ENCODE measurements around the gene MGRN1.

The MGRN1 gene

DNA sequence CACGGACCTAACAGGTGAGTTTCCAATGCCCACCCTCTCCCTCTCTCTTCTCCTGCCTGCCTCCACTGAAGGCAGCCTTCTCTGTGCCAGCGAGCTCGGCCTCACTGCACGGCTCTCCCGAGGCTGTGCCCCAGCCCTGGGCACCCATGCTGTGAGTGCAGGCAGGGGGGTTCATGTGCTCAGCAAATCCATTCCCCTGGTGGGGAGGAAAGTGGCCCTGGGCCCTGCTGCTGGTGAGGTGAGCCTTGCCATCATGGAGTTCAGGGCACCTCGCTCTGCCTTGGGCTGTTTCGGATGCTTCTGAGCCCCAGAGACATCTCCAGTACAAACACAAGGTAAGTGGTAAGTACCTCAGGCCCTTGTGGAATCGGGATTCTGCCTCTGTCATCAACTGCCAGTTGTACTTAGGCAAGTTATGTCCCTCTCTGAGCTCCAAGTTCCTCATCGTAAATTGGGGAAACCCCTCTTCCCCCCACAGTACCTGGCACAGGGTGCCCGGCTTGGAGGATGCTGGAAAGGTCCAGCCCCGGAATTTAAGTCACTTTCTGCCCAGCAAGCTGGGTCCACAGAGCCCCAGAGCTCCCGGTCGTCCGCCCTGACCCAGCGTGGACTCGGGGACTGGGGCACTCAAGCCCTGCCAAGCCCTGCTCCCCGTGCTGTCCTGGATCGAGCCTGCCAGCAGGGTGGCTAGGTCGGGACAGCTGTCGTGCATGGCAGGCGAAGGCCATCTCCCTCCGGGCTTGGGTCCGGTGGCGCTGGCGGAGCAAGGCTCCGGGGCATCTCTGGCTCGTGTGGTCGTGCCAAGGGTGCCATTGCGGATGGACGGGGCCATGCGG is 68.1 kb downstream of the MGRN1 start:
- TF ChIP-seq, protein P1, sequence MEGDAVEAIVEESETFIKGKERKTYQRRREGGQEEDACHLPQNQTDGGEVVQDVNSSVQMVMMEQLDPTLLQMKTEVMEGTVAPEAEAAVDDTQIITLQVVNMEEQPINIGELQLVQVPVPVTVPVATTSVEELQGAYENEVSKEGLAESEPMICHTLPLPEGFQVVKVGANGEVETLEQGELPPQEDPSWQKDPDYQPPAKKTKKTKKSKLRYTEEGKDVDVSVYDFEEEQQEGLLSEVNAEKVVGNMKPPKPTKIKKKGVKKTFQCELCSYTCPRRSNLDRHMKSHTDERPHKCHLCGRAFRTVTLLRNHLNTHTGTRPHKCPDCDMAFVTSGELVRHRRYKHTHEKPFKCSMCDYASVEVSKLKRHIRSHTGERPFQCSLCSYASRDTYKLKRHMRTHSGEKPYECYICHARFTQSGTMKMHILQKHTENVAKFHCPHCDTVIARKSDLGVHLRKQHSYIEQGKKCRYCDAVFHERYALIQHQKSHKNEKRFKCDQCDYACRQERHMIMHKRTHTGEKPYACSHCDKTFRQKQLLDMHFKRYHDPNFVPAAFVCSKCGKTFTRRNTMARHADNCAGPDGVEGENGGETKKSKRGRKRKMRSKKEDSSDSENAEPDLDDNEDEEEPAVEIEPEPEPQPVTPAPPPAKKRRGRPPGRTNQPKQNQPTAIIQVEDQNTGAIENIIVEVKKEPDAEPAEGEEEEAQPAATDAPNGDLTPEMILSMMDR (IDR thresholded peaks at IDR 0.05; ENCODE audit: extremely low read depth, missing control alignments) = no peak
- DNase-seq (ENCODE audit: low spot score) = no peak

DNA sequence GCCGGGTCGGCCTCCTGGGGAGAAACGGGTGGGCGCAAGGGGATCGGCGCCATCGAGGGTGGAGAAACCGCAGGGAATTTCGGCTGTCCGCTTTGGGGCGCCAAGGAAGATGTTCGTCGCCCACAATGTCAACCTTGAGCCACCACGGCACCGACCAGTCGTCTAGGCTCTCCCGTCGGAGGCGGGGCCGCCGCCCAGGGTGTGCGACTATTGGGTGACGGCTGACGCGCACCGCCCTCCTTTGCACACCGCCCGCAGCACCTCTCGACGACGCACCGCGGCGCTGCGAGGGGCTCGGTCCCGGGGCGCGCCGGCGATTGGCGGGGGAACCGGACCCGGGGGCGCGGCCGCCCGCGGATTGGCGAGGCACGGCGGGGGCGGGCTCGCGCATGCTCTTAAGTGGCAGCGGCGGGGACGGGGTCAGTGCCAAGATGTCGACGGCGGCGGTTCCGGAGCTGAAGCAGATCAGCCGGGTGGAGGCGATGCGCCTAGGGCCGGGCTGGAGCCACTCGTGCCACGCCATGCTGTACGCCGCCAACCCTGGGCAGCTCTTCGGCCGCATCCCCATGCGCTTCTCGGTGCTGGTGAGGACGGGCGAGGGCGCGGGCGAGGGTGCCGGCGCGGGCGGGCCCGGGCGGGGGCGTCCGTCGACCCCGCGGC is 68.8 kb downstream of the MGRN1 start, which contains the start of gene NUDT16L1:
Gene NUDT16L1, plus strand, starts transcription at position 267 of the 660 bp plus-strand sequence. Its CDS starts 165 bp downstream, at position 432.
- peak; percentile 100 for DNase-seq (ENCODE audit: low spot score)
- TF ChIP-seq, protein P1 (IDR thresholded peaks at IDR 0.05; ENCODE audit: extremely low read depth, missing control alignments) = no peak

DNA sequence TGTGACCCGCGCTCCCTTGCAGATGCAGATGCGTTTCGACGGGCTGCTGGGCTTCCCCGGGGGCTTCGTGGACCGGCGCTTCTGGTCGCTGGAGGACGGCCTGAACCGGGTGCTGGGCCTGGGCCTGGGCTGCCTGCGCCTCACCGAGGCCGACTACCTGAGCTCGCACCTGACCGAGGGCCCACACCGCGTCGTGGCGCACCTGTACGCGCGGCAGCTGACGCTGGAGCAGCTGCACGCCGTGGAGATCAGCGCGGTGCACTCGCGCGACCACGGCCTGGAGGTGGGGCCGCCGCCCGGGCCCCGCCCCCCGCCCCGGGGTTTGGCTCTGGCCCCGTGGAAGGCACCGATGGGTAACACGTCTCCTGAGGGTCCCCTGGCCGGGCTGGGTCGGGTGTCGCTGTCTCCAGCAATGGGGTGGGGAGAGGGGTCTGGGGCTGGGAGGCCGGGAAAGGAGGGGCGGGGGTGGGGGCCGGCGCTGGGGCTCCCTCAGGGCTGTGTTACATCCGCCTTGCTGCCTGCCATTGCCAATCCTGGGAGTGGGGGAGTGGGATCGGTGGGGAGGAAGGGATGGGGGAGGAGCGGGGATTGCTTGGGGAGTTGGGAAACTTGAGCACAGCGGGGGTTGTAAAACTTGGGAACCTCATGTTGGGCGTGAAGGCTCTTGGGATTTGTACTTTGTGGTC is 69.5 kb downstream of the MGRN1 start:
- TF ChIP-seq, protein P1 (IDR thresholded peaks at IDR 0.05; ENCODE audit: extremely low read depth, missing control alignments) = no peak
- DNase-seq (ENCODE audit: low spot score) = peak; percentile 88

DNA sequence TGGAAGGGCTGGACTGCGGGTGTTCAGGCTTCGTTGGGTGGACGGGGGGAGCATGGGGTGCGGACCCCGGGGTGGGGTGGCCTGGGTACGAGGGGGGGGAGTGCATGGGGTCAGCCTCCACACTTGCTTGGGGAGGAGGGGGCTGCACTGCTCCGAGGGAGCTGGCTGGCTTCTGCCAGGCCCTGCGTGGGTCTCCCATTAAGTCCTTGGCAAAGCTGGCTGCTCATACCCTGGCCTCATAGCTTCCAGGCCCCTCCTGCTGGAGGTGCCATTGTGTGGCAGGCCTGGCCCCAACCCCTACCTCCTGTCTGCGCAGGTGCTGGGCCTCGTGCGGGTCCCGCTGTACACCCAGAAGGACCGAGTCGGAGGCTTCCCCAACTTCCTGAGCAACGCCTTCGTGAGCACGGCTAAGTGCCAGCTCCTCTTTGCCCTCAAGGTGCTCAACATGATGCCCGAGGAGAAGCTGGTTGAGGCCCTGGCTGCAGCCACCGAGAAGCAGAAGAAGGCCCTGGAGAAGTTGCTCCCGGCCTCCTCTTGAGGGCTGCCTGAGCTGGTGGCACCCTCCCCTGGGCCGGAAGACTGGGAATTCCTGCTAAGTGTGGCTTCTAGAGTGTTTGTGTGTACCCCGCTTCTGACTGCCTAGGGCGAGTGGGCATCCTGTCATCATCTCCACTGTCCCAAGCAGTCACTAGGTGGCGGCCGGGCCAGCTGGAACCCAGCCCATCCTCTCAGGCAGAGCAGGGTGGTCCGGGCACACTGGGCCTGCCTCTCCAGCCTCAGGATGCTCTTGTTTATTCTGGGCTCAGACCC is 70.2 kb downstream of the MGRN1 start:
- TF ChIP-seq, protein P1 (IDR thresholded peaks at IDR 0.05; ENCODE audit: extremely low read depth, missing control alignments) = no peak
- no peak for DNase-seq (ENCODE audit: low spot score)

DNA sequence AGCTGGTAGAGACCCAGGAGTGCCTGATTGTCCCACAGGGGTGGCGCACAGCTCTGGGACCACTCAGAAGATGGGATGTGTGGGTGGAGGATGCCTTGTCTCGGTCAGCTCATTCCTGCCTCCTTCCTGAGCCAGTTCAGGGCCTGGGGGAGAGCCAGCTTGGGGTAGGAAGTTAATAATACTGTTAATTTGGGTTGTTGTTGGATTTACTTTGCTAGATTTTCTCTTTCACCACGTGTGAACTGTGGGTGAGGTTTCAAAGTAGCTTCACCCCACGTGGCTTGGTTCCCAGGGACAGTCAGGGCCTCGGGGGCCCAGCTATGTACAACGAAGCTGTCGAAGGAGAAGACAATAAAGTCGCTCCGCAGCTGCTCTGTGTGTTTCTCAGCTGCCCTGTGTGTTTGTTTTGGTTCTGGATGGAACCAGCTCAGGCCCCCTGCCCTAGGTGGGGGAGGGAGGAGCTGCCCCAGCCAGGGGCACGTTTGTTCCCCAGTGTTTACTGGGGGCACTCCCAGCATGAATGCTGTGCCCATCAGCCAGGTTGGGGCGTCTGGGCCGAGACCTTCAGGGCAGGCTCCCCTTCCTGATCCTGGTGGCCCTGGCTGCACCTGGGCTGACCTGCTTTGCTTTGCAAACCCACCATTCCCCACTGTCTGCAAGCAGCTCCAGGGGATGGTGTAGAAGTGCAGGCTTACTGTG is 71.0 kb downstream of the MGRN1 start:
- TF ChIP-seq, protein P1 (IDR thresholded peaks at IDR 0.05; ENCODE audit: extremely low read depth, missing control alignments) = no peak
- no peak for DNase-seq (ENCODE audit: low spot score)

DNA sequence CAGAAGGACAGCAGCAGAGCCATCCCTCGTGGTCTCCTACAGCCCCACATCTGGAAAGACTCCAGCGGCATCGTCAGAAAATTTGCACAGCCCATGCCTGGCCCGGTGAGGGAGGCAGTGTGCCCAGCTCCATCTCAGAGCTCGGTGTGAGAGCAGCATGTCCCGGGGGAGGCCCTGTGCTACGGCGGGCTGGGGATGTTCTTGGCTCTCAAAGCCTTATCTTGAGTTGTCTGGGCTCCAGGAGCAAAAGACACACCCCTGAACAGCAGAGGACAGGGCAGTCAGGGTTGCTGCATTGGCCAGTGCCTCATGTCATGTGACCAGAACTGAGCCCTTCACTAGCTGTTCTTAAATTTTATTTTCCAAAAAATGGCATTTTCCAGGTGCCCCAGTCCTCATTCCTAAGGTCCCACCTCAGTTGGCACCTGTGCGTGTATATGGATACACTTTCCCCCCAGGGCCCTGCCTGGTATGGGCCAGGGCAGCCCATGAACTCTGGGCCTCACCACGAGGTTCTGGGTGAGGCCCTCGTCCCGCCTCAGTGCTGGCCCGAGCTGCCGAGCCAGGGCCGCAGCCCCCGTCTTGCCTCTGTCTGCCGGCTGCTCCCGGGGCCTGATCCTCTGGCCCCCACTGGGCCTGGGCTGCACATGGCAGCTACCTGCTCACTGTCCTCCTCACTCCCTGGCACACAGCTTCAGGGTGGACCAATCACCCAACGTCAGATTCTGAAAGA is 71.7 kb downstream of the MGRN1 start:
- DNase-seq (ENCODE audit: low spot score) = no peak
- TF ChIP-seq, protein P1 (IDR thresholded peaks at IDR 0.05; ENCODE audit: extremely low read depth, missing control alignments) = no peak

Measured in GM20000 (cell line).